Measurements from ENCODE around the gene SSPN.
A peak's percentile ranks its signal among the peaks of the same experiment; 100 is the strongest.
"Not testable (repeated sequence)": the region's sequence is repeated elsewhere in the genome, so short reads cannot be mapped to it uniquely, and the experiment has no call there.

Gene SSPN

DNA sequence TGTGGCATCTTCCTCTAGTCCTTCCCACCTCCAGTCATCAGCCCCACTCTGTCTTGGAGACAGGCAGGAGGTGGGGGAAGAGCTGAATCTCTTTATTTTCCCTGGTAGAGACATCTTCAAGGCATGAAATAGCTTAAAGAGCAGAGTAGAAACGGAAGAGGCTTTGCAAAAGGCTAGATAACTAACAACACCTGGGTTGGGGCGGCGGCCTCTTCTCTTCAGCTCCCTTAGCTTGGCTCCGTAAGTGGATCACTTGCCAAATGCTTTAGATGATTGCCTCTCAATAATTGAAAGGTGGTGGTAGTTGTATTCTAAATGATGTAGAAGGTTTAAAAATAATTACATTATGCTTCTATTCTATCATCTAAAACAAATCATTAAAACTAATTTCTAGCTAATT lies 36.1 kb downstream of the SSPN start:
- DNase-seq, result no peak

GRCh38 chr12:26231921-26232320 lies 36.5 kb downstream of the SSPN start:
- no peak for DNase-seq

- DNase-seq, result peak; percentile 77
Observed at GRCh38 chr12:26233631-26234030, 38.3 kb downstream of the SSPN start.

DNA sequence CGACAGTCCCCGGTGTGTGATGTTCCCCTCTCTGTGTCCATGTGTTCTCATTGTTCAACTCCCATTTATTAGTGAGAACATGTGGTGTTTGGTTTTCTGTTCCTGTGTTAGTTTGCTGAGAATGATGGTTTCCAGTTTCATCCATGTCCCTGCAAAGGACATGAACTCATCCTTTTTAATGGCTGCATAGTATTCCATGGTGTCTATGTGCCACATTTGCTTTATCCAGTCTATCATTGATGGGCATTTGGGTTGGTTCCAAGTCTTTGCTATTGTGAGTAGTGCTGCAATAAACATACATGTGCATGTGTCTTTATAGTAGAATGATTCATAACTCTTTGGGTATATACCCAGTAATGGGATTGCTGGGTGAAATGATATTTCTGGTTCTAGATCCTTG lies 40.1 kb downstream of the SSPN start:
- DNase-seq, result not testable (repeated sequence)

DNA sequence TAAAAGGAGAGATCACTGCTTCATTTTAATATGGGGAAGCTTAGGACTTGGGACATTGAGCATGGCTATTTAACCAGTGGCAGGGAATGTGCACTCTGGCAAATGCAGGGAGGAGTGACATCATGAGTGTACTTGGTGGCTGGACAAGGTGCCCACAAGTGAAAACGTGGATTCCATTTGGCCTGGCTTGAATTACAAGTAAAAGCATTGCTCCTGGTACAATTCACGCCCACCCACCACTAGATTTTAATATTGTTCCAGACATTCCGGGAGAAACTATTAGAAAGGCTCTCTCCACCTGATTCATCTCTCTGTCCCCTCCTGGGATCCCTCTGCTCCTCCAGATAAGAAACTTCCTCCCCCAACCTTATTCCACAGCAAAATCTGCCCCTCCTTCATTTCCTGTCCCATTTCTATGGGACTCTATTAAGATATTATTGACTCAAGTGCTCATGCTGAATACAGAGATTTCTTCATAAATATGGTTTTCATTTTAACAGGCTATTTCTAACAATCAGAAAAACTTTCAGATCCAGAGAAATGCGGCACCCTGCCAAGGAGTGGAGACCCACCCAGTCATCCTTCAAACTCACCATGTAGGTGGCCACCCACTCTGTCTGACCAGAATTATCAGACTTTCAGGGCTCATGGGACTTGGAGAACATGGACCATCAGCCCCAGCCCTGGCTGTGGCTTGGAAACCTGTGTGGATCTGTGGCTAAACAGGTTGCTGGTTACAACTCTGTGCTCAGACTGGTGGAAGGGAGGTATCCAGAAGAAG lies 43.2 kb downstream of the SSPN start:
- DNase-seq, result peak; percentile 30

GRCh38 chr12:26239122-26239851 lies 43.9 kb downstream of the SSPN start:
- peak; percentile 35 for DNase-seq

DNA sequence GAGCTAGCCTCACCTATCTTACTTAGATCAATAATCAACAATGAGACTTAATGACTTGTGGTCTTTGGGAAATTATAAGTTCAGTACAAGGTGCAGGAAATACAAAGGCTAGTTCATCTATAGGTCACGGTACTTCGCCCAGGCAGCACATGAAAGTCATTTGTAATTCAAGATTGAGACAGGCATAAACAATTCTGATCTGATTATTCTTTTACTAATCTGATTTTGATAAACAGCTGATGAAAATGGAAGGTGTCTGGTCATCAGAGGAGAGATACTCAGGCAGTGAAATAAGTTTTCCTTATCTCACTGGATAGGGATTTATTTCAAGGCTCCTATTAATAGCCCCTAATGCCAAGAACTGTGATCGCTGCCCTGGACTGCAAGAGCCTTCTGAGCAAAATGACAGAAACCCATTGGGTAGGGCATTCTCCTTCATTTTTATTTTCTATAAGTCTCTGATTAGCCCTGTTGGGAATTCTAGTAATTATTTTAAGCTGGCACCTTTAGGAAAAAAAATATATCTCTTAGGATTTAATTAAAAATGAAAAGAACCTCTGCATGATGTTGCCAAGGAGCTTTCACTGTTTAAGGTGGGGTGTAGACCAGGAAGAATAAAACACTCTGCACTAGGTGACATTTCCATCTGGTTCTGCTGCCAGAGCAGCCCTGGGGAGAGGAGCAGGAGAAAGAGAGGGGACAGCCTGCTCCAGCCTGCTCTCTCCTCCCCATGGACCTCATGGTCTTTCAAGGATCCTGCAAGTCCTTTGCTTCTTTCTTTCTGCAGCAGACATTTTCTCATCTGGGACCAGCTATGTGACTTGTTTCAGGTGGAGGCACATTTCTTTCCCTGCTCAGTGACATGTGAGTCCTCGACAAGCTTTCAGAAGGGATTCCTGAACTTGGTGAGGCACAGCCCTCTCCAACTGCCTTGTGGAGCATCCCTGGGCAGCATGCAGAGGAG lies 44.8 kb downstream of the SSPN start:
- no peak for DNase-seq

DNA sequence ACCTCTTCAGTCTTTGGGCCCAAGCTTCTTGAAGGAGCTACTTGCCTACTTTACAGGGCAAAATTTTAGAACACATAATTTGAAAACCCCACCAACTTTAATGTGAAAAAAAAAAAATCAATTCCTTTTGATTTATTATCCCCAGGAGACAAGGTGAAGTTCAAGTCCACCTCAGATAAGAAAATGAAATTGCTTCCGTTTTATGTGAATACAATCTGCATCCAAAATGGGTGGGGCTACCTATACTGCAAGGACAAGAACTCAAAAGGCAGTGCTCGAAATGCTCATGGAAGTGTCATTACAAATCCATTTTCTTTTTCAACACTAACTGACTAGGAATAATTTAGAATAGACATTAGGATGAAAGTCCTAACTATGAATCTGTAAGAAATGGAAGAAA lies 45.7 kb downstream of the SSPN start:
- DNase-seq, result no peak

GRCh38 chr12:26242683-26243082 lies 47.3 kb downstream of the SSPN start:
- no peak for DNase-seq

DNA sequence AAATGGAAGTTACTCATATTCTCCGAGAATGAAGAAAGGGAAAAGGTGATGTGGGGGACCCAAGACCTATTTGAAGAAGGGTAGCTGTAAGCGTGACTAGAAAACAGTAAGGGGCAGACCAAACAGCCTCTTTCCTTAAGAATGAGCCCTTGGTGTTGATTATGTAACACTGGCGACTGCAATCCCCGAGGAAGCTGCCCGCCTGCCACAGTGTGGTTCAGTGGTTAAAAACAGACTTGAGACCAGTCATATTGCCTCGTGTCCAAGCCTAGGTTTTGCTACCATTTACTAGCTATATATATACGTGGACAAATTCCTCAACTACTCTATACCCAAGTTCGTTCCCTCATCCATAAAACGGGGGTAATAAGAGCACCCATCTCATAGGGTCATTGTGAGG lies 49.1 kb downstream of the SSPN start:
- no peak for DNase-seq

DNA sequence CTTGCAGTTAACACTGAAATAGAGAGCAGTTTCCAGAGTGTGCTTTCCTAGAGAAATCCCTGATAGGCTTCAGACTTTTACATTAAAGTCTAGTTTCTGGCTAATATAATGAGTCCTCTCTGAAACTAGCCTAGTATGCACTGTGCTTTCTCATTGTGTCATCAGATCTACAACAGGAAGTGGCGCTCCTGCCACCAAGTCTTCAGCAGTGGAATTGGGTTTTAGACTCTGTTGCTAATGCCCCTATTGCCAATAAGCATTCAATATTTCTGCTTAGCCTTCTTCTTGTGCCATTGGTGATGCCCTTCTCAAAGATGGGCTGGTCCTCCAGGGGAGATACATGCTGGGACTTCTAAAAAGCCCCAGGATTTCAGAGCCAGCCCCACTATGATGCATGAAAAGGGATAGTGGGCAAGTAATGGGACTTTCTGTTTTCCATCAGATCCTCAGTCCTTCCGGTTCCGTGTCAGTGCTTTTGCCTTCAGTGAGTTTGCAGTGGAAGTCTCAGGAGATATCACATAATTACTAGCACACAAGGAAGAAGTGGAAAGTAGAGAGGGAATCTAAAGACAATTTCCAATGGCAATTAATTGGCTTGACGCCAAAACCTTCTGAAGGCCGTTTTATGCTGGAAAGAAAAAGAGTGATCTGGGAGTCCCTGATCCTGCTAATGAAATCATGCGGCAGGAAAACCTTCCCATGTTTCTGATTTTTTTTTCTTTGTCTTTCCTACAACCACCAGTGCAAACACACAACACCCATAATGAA lies 50.0 kb downstream of the SSPN start:
- DNase-seq, result no peak

DNA sequence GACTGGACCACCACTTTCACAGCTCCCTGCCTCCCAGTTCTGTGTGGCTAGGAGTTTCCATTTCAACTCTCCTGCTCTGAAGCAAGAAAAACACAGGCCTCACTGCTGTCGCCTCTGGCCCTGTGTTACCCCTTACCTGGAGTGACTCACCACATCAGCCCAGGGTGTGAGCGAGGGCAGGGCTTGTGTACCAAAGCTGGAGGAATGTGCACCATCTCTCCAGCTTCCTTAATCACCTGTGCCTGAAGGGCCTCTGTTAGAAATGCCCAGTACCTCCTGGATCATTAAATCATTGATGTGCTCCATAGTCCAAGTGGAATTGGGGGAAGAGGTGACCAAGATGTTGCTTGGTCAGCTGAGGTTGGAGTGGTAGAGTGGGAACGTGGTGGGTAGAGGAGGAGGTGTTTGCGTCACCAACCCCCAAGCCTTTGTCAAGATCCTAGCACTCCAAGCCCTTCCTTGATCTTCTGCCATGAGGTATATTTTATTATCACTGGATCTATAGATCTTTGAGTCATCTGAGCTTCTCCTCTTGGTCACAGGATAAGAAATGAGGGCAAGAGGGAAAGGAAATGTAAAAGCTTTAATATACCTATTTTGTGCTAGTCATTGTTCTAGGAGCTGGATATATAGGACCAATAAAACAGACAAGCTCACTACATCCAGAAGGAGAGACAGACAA lies 51.3 kb downstream of the SSPN start:
- DNase-seq, result no peak

DNA sequence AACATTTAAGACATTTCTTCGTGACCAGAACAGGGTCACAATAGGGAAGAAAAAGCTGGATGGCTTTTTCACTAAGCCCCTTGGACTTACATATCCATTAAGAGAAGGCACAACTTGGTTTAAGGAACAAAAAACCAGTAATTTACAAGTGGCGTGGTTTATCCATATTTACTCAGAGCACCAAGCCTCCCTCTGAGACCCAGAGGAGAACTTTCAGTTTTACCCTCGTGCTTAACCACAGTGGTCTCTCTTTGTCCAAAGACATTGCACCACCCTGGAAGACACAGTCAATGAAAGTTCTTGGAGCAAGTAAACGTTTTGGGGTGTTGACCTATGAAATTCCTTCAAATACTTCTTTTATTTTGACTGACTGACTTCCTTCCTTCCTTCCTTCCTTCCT lies 52.5 kb downstream of the SSPN start:
- DNase-seq, result no peak

GRCh38 chr12:26250801-26251200 lies 55.4 kb downstream of the SSPN start:
- DNase-seq, result no peak

DNA sequence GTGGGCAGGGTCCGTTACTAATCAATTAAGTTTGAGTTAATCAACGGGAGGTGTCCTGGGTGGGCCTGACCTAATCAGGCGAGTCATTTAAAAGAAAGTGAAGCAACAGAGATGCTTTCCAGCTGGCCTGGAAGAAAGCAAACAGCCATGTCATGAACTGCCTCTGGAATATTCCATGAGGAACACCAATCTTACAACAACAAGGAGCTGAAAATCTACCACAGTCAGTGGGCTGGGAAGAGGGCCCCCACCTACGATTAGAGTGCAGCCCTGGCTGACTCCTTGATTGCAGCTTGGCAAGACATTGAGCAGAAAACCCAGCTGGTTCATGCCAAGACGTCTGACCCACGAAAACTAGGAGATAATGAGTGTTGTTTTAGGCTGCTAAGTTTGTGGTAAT lies 56.2 kb downstream of the SSPN start:
- no peak for DNase-seq

DNA sequence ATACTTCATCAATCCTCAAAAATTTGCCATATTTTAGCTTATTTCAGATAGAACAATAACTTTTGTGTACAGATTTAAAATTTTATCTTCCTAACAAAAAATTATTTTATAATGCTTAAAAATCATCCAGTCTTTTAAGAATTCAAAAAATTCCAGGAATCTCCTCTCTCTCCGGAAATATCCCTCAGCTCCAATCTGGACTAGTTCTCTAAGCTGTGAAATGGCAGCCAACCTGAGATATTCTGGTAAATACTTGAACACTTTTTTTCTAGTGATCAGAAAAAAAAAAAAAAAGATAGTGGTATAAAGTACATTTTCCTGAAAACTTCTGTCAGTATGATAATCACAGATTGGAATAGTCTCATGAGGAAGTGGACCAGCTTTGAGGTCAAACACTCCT lies 57.6 kb downstream of the SSPN start:
- DNase-seq, result no peak

- no peak for DNase-seq
Observed at GRCh38 chr12:26255893-26256645, 60.7 kb downstream of the SSPN start.

GRCh38 chr12:26264215-26264838 lies 69.0 kb downstream of the SSPN start:
- DNase-seq, result no peak

DNA sequence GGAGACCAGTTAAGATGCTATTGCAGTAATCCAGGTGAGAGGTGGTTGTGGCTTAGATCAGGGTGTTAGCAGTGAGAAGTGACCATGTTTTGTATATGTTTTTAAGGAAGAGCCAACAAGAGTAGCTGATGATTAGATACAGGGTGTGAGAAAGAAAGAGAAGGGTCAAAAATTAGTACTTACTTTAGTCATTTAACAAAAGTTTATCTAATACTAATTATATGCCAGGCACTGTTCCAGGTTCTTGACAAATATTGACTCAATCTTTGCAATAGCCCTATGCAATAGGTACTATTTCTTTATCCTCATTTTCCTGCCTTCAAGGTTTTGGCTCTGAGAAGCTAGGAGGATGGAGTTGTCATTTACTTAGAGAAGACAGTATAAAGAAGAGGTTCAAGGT lies 70.2 kb downstream of the SSPN start:
- DNase-seq, result no peak

DNA sequence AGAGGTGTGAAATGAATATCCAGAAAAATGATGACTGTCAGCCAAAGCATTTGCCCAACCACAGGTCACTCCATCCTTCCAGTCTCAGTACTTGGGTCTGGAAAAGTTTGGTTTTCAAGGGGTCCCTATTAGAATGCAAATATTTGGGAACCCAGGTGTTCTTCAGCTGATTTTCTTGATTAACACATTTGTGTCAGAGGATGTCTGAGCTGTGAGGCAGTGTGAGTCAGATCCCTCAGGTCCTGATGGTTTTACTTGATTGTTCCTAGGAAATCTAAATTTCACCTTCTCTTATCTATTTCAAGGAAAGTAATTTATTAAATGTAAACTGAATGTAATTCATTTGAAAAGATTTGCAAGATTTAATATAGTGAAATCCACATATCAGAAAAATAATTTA lies 71.5 kb downstream of the SSPN start:
- no peak for DNase-seq
